ENCODE results near the gene SUPT6H.
A peak's percentile ranks its signal among the peaks of the same experiment; 100 is the strongest.

SUPT6H gene

GRCh38 chr17:28714281-28714680 lies 52.3 kb downstream of the SUPT6H start (continued):
- TF ChIP-seq ZNF544 (tag by site-specific recombination; IDR thresholded peaks at IDR 0.05) (no peak), ZBTB48 (tag by site-specific recombination; IDR thresholded peaks at IDR 0.05) (no peak), ZFP3 (tag by site-specific recombination; IDR thresholded peaks at IDR 0.05; ENCODE audit: low read depth) (no peak), SCRT2 (tag by site-specific recombination; IDR thresholded peaks at IDR 0.05) (no peak), ZNF341 (tag by site-specific recombination; IDR thresholded peaks at IDR 0.05; ENCODE audit: low read depth) (no peak), ZNF843 (tag by site-specific recombination; IDR thresholded peaks at IDR 0.05) (no peak), ZNF133 (tag by site-specific recombination; IDR thresholded peaks at IDR 0.05) (no peak), SALL2 (tag by site-specific recombination; IDR thresholded peaks at IDR 0.05; ENCODE audit: borderline replicate concordance) (no peak), ZNF701 (tag by site-specific recombination; IDR thresholded peaks at IDR 0.05) (no peak), ZBTB11 (tag by site-specific recombination; conservative IDR thresholded peaks at IDR 0.05; ENCODE audit: low read depth) (no peak), ZNF645 (tag by site-specific recombination; IDR thresholded peaks at IDR 0.05) (no peak), ZNF664 (tag by site-specific recombination; IDR thresholded peaks at IDR 0.05) (no peak), ZNF580 (tag by site-specific recombination; IDR thresholded peaks at IDR 0.05) (no peak), FEZF1 (tag by site-specific recombination; IDR thresholded peaks at IDR 0.05) (peak; percentile 68)

- peaks cover 15% of the 10 kb centered on the region for H3K4me1 ChIP-seq (ENCODE audit: control insufficient read depth, insufficient read depth, low read length)
- ChIA-PET CTCF (interaction anchor here (2.6 kb wide), 1 partner anchor 12 kb away, joined by 16 read pairs; the partner anchor contains the start of gene TLCD1), POLR2A (interaction anchor here (1.7 to 3.7 kb wide), 2 partner anchors 12 to 13 kb away, joined by 5 to 38 read pairs; partner anchors contain the start of genes NEK8 and TLCD1)
- no peak overlapping the region for H3K4me3 ChIP-seq (ENCODE audit: low read depth, low read length)
- no peaks in the 10 kb centered on the region for H3K9me3 ChIP-seq (ENCODE audit: control insufficient read depth, insufficient read depth, low read depth, low read length)
- TF ChIP-seq PRDM10 (tag by site-specific recombination; IDR thresholded peaks at IDR 0.05) = peak; percentile 86
- no peak for TF ChIP-seq ZNF175 (tag by site-specific recombination; IDR thresholded peaks at IDR 0.05)
- peak; percentile 32; the same call in 1 of the 2 replicates for TF ChIP-seq ZNF600 (tag by site-specific recombination; IDR thresholded peaks at IDR 0.05)
- TF ChIP-seq ZBTB11 (tag by site-specific recombination; conservative IDR thresholded peaks at IDR 0.05; ENCODE audit: low read depth) = no peak
- H3K27ac ChIP-seq (ENCODE audit: extremely low read depth, low read depth, low read length) = no peak overlapping the region
- peaks cover 10 to 42% of the 10 kb centered on the region in 2 experiments; a peak in 2 of 3 replicates for H3K36me3 ChIP-seq (ENCODE audit: control insufficient read depth in 2 of 2, insufficient read depth in 1 of 2, low read length in 2 of 2)
Measured at GRCh38 chr17:28715217-28715616, 53.2 kb downstream of the SUPT6H start.
